Breast epithelium (tissue), 4 donors: ENCODE measurements around the gene GIPC1. TPM values are rescaled to one million over a fixed set of nuclear protein-coding genes. Genes with fewer than 3 reads are reported as not detected.

Experiments used
- DNase-seq, 2 donors: peaks; one replicate each; pipeline ENCODE4 v3.0.0-alpha.2; 2019; ENCODE audit warnings: low spot score in 2 of 2
- H3K27ac ChIP-seq, 2 donors: fragments of 200-600 bp; sonication (generic) in 1 of 2; one replicate each; pipeline ENCODE4 v1.5.1; 2016 to 2019; ENCODE audit warnings: mild to moderate bottlenecking in 1 of 2
- H3K27me3 ChIP-seq, 2 donors: fragments of 200-600 bp; sonication (generic) in 1 of 2; one replicate each; pipeline versions ENCODE4 v1.5.1 to v1.6.0; 2017 to 2019; ENCODE audit warnings: control low read depth in 1 of 2, mild to moderate bottlenecking in 1 of 2
- H3K36me3 ChIP-seq: fragments of 200-600 bp; one replicate; pipeline ENCODE4 v1.5.1; 2019
- H3K4me1 ChIP-seq, 2 donors: fragments of 200-600 bp; sonication (generic); one replicate each; pipeline ENCODE4 v1.5.1; 2016 to 2019; ENCODE audit warnings: control low read depth in 1 of 2
- H3K4me3 ChIP-seq, 3 donors: fragments of 200-600 bp; sonication (generic); 1 replicate in 2 of 3; 2 replicates in 1 of 3; pipeline ENCODE4 v1.5.1; 2016 to 2019; ENCODE audit warnings: mild to moderate bottlenecking in 3 of 3, moderate library complexity in 2 of 3
- H3K9me3 ChIP-seq, 2 donors: fragments of 200-600 bp; sonication (generic) in 1 of 2; one replicate each; pipeline ENCODE4 v1.5.1; 2016 to 2019; ENCODE audit warnings: control low read depth in 1 of 2
- CTCF ChIP-seq, 3 donors: fragments of 450-650 bp; IDR thresholded peaks; one replicate each; pipeline ENCODE4 v1.5.1; 2016 to 2017; ENCODE audit warnings: antibody characterized with exemption in 3 of 3, mild to moderate bottlenecking in 3 of 3, moderate library complexity in 3 of 3
- POLR2A ChIP-seq: fragments of 450-650 bp; IDR thresholded peaks from one replicate; pipeline ENCODE4 v1.6.1; 2016; ENCODE audit warnings: antibody characterized with exemption, mild to moderate bottlenecking, moderate library complexity
- intact Hi-C: fragments of 100-400 bp; cut with DNase I; formaldehyde crosslinking; loops from one replicate; pipeline ENCODE4 v1.15.1; 2023; ENCODE audit warnings: low total_unique reads
- total RNA-seq, 3 donors: library from RNA; depleted of rRNA; stranded (reverse); fragments of >200 nt; gene quantifications; one replicate each; pipeline ENCODE4 v1.1.0, GENCODE V29; 2016

The GIPC1 gene
- total RNA-seq, 3 donors from 2014 or later, result 48.8 to 79.0 (median 72.0) TPM

- H3K9me3 ChIP-seq, result no peaks in the 10 kb centered on the region
- H3K27ac ChIP-seq, result no peak overlapping the region
- no peak for TF ChIP-seq CTCF (IDR thresholded peaks at IDR 0.05)
- TF ChIP-seq POLR2A, result no peak
- H3K36me3 ChIP-seq, result no peaks in the 10 kb centered on the region
- peaks cover 0 to 3% of the 10 kb centered on the region in 2 donors for H3K4me1 ChIP-seq
- intact Hi-C loops, result no loop called here
- no peaks in the 10 kb centered on the region for H3K27me3 ChIP-seq
- H3K4me3 ChIP-seq, result no peak overlapping the region
- DNase-seq, result no peak
Observed at GRCh38 chr19:14428882-14429416, 67.0 kb downstream of the GIPC1 start.

Other genes with a start within 250 kb of the GIPC1 start
- 10 to 100 TPM; 20.2 to 31.4 (median 23.3) TPM for gene ADGRE5, start 114.7 kb downstream of the GIPC1 start, total RNA-seq
- gene DDX39A, start 76.8 kb downstream of the GIPC1 start, total RNA-seq, result 10 to 100 TPM; 65.9 to 79.0 (median 75.5) TPM
- gene PKN1, start 62.8 kb downstream of the GIPC1 start, total RNA-seq, result 10 to 100 TPM; 40.8 to 78.1 (median 59.6) TPM
- gene PTGER1, start 20.8 kb downstream of the GIPC1 start, total RNA-seq, result 1 to 10 TPM in 1 of 3 donors, under 1 TPM in 1, not detected in 1; 0.48 to 1.3 TPM
- 100 to 1,000 TPM in 2 of 3 donors, 10 to 100 TPM in 1; 59.0 to 166 (median 102) TPM for gene DNAJB1, start 22.3 kb upstream of the GIPC1 start, total RNA-seq
- gene TECR, start 33.5 kb upstream of the GIPC1 start, total RNA-seq, result 10 to 100 TPM; 36.1 to 66.9 (median 43.4) TPM
- gene NDUFB7, start 75.9 kb upstream of the GIPC1 start, total RNA-seq, result 100 to 1,000 TPM; 283 to 388 (median 299) TPM
- not detected for gene CLEC17A, start 87.0 kb upstream of the GIPC1 start, total RNA-seq
- gene ADGRE3, start 178.7 kb upstream of the GIPC1 start, total RNA-seq, result under 1 TPM in 1 of 3 donors, not detected in 2; 0.44 TPM
- 10 to 100 TPM; 28.5 to 31.6 (median 29.4) TPM for gene ZNF333, start 193.9 kb upstream of the GIPC1 start, total RNA-seq